Hepatocyte (in vitro differentiated cells): ENCODE measurements around the gene RIPOR1. TPM values are rescaled to one million over a fixed set of nuclear protein-coding genes. Genes with fewer than 3 reads are reported as not detected.

Experiments
- DNase-seq: peaks from one replicate; pipeline ENCODE4 v3.0.0-alpha.2; 2016; ENCODE audit warnings: low spot score
- H2AFZ ChIP-seq: fragments of 200-600 bp; sonication (generic); 2 replicates; pipeline ENCODE4 v1.6.0; 2016; ENCODE audit warnings: antibody characterized with exemption, mild to moderate bottlenecking
- H3K27ac ChIP-seq: fragments of 200-600 bp; sonication (generic); 2 replicates; pipeline ENCODE4 v1.5.1; 2016; ENCODE audit warnings: mild to moderate bottlenecking
- H3K27me3 ChIP-seq: fragments of 200-600 bp; sonication (generic); 2 replicates; pipeline ENCODE4 v1.6.1; 2016
- H3K36me3 ChIP-seq: fragments of 200-600 bp; sonication (generic); replicated peaks from 2 replicates; pipeline ENCODE4 v1.5.1; 2016; ENCODE audit warnings: low read depth; ENCODE audit not compliant: insufficient read depth
- H3K4me1 ChIP-seq: fragments of 200-600 bp; sonication (generic); 2 replicates; pipeline ENCODE4 v1.5.1; 2016; ENCODE audit warnings: mild to moderate bottlenecking, moderate library complexity; ENCODE audit not compliant: insufficient read depth
- H3K4me2 ChIP-seq: fragments of 200-600 bp; sonication (generic); 2 replicates; pipeline ENCODE4 v1.6.0; 2016
- H3K4me3 ChIP-seq: fragments of 200-600 bp; sonication (generic); 2 replicates; pipeline ENCODE4 v1.5.1; 2016; ENCODE audit warnings: mild to moderate bottlenecking
- H3K79me2 ChIP-seq: fragments of 200-600 bp; sonication (generic); 2 replicates; pipeline ENCODE4 v1.6.0; 2017; ENCODE audit warnings: mild to moderate bottlenecking
- H3K9me2 ChIP-seq: fragments of 200-600 bp; sonication (generic); replicated peaks from 2 replicates; pipeline ENCODE4 v1.6.0; 2017; ENCODE audit warnings: mild to moderate bottlenecking; ENCODE audit not compliant: insufficient read depth
- H3K9me3 ChIP-seq: fragments of 200-600 bp; sonication (generic); 2 replicates; pipeline ENCODE4 v1.5.1; 2016; ENCODE audit warnings: low read depth, mild to moderate bottlenecking
- H4K20me1 ChIP-seq: fragments of 200-600 bp; sonication (generic); 2 replicates; pipeline ENCODE4 v1.6.0; 2016; ENCODE audit warnings: mild to moderate bottlenecking; ENCODE audit not compliant: insufficient read depth, poor library complexity, severe bottlenecking
- EZH2 ChIP-seq: fragments of 200-600 bp; sonication (generic); IDR thresholded peaks from 2 replicates; pipeline ENCODE4 v1.6.1; 2016; ENCODE audit warnings: antibody characterized with exemption, mild to moderate bottlenecking, borderline replicate concordance
- EZH2phosphoT487 ChIP-seq: fragments of 200-600 bp; sonication (generic); IDR thresholded peaks from one replicate; pipeline ENCODE4 v1.6.1; 2018; ENCODE audit warnings: antibody characterized with exemption, mild to moderate bottlenecking, low read depth, moderate library complexity; ENCODE audit not compliant: unreplicated experiment, severe bottlenecking
- WGBS: methylation state at CpG from one replicate; pipeline ENCODE4 v1.1.6; 2016; ENCODE audit warnings: low lambda C conversion rate; ENCODE audit errors: missing lambda C conversion rate; 5-methylcytosine and 5-hydroxymethylcytosine counted together
- polyA plus RNA-seq: library from polyadenylated mRNA; unstranded; fragments of >200 nt; fragmentation: Nextera tagmentation; extraction: Ambion mirVana; gene quantifications from 2 replicates; pipeline ENCODE4 v1.2.1, GENCODE V29; 2016
- total RNA-seq: library from RNA; depleted of rRNA; stranded (reverse); fragments of >200 nt; gene quantifications from 2 replicates; pipeline ENCODE4 v1.2.3, GENCODE V29; 2014
- TF ChIP-seq, protein P1 (sequence below): fragments of 200-600 bp; sonication (generic); IDR thresholded peaks from 2 replicates; pipeline ENCODE4 v1.5.1; 2016; ENCODE audit warnings: antibody characterized with exemption, mild to moderate bottlenecking; ENCODE audit not compliant: poor library complexity

RIPOR1 gene
- total and polyA plus RNA-seq, 2 experiments from 2014 or later, result 12.5 to 38.3 TPM

DNA sequence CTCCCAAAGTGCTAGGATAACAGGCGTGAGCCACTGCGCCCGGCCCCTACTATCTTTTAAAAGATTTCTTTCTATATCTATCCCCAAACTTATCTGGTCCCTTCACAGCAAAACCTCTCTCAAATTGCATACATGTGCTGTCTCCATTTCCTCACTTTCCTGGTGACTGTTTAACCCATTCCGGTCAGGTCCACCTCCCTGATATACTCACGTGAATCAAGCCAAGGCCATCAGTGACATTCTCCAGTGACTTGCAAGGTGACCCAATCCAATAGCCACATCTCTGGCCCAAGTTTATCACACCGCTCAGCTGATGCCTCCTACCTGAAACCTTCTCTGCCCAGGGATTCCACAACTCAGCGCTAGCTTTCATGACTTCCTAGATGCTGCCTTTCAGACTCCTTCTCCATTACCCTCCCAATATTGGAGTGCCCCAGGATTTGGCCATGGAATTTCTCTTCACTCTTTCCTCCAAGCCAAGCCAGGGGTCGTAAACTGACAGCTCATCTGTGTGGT, 32.3 kb downstream of the RIPOR1 start:
- H3K79me2 ChIP-seq, result peaks cover 53% of the 10 kb centered on the region
- H4K20me1 ChIP-seq, result peaks cover 26% of the 10 kb centered on the region
- no peaks in the 10 kb centered on the region for H3K9me3 ChIP-seq
- H2AFZ ChIP-seq, result no peak overlapping the region
- TF ChIP-seq, protein P1, sequence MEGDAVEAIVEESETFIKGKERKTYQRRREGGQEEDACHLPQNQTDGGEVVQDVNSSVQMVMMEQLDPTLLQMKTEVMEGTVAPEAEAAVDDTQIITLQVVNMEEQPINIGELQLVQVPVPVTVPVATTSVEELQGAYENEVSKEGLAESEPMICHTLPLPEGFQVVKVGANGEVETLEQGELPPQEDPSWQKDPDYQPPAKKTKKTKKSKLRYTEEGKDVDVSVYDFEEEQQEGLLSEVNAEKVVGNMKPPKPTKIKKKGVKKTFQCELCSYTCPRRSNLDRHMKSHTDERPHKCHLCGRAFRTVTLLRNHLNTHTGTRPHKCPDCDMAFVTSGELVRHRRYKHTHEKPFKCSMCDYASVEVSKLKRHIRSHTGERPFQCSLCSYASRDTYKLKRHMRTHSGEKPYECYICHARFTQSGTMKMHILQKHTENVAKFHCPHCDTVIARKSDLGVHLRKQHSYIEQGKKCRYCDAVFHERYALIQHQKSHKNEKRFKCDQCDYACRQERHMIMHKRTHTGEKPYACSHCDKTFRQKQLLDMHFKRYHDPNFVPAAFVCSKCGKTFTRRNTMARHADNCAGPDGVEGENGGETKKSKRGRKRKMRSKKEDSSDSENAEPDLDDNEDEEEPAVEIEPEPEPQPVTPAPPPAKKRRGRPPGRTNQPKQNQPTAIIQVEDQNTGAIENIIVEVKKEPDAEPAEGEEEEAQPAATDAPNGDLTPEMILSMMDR, result no peak
- TF ChIP-seq EZH2 (no peak), EZH2phosphoT487 (no peak)
- no peaks in the 10 kb centered on the region for H3K9me2 ChIP-seq
- H3K36me3 ChIP-seq, result no peaks in the 10 kb centered on the region
- 86% methylated on average over 8 of the region's 8 CpGs for WGBS
- peak overlapping the region; percentile 76 for H3K4me2 ChIP-seq
- peaks cover 16% of the 10 kb centered on the region for H3K4me1 ChIP-seq
- no peak overlapping the region for H3K4me3 ChIP-seq
- no peak overlapping the region for H3K27ac ChIP-seq
- no peak for DNase-seq
- no peaks in the 10 kb centered on the region for H3K27me3 ChIP-seq

DNA sequence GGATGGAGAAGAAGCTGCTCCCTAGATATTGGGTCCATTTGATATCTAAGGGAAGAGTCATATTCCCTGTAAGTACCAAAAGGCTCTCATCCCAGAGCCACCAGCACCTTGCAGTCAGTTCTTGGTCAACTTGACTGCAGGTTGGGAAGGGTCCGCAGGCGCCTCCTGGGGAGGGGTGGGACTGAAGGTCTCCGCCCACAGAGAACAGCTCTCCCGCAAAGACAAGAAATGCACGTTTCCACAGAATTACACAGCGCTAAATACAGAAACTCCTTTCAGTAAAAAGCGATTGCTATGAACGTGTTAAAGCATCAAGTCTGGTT, 32.8 kb downstream of the RIPOR1 start:
- peaks cover 16% of the 10 kb centered on the region for H3K4me1 ChIP-seq
- H3K79me2 ChIP-seq, result peaks cover 59% of the 10 kb centered on the region
- 6% methylated on average over 8 of the region's 8 CpGs for WGBS
- H3K4me3 ChIP-seq, result peak overlapping the region; percentile 47
- no peaks in the 10 kb centered on the region for H3K9me2 ChIP-seq
- no peaks in the 10 kb centered on the region for H3K36me3 ChIP-seq
- TF ChIP-seq EZH2phosphoT487 (no peak), EZH2 (no peak)
- TF ChIP-seq, protein P1, result no peak
- H2AFZ ChIP-seq, result peak overlapping the region; percentile 45
- peaks cover 32% of the 10 kb centered on the region for H4K20me1 ChIP-seq
- H3K27me3 ChIP-seq, result no peaks in the 10 kb centered on the region
- peak overlapping the region; percentile 76 for H3K4me2 ChIP-seq
- peak overlapping the region; percentile 82 for H3K27ac ChIP-seq
- no peaks in the 10 kb centered on the region for H3K9me3 ChIP-seq
- no peak for DNase-seq

GRCh38 chr16:67561824-67562525, 33.3 kb downstream of the RIPOR1 start:
- H3K4me1 ChIP-seq, result peaks cover 16% of the 10 kb centered on the region
- no peaks in the 10 kb centered on the region for H3K9me3 ChIP-seq
- 2% methylated on average over 43 of the region's 76 CpGs for WGBS
- peaks cover 64% of the 10 kb centered on the region for H3K79me2 ChIP-seq
- no peaks in the 10 kb centered on the region for H3K36me3 ChIP-seq
- peaks cover 37% of the 10 kb centered on the region for H4K20me1 ChIP-seq
- peak overlapping the region; percentile 45 for H2AFZ ChIP-seq
- H3K27me3 ChIP-seq, result no peaks in the 10 kb centered on the region
- H3K9me2 ChIP-seq, result no peaks in the 10 kb centered on the region
- peak overlapping the region; percentile 100 for H3K27ac ChIP-seq
- H3K4me2 ChIP-seq, result peak overlapping the region; percentile 76
- H3K4me3 ChIP-seq, result peak overlapping the region; percentile 47
- peak; percentile 98 for DNase-seq
- TF ChIP-seq, protein P1, result no peak
- no peak for TF ChIP-seq EZH2phosphoT487
- no peak for TF ChIP-seq EZH2
